Non-pigmented ciliary epithelial cell (primary cell): Measurements from ENCODE around the gene IL17RA.
"Not testable (repeated sequence)": the region's sequence is repeated elsewhere in the genome, so short reads cannot be mapped to it uniquely, and the experiment has no call there.

ENCODE experiments used
- DNase-seq: peaks from one replicate; pipeline ENCODE4 v3.0.0-alpha.2; 2010; ENCODE audit warnings: low read depth

The IL17RA gene

GRCh38 chr22:17084554-17085276 lies at the start of gene IL17RA:
Gene IL17RA (plus strand): TSS chr22:17085000. CDS start chr22:17085092, 92 bp downstream.
- DNase-seq: peak; percentile 35

GRCh38 chr22:17035246-17035645 lies 49.6 kb upstream of the IL17RA start:
- no peak for DNase-seq

GRCh38 chr22:17035976-17036841 lies 48.6 kb upstream of the IL17RA start:
- not testable (repeated sequence) for DNase-seq

GRCh38 chr22:17036842-17037711 lies 47.7 kb upstream of the IL17RA start:
- DNase-seq: not testable (repeated sequence)

- no peak for DNase-seq
Observed at GRCh38 chr22:17043521-17043920, 41.3 kb upstream of the IL17RA start.

GRCh38 chr22:17046566-17047348 lies 38.0 kb upstream of the IL17RA start:
- no peak for DNase-seq

- no peak for DNase-seq
Observed at GRCh38 chr22:17047656-17048055, 37.1 kb upstream of the IL17RA start.

GRCh38 chr22:17056058-17056457 lies 28.7 kb upstream of the IL17RA start:
- DNase-seq: no peak

GRCh38 chr22:17056807-17057206 lies 28.0 kb upstream of the IL17RA start:
- DNase-seq: no peak

- peak; percentile 44 for DNase-seq
Observed at GRCh38 chr22:17057959-17058814, 26.6 kb upstream of the IL17RA start.

- no peak for DNase-seq
Observed at GRCh38 chr22:17060126-17060525, 24.7 kb upstream of the IL17RA start.

- DNase-seq: no peak
Observed at GRCh38 chr22:17063411-17064106, 21.2 kb upstream of the IL17RA start.

- no peak for DNase-seq
Observed at GRCh38 chr22:17064498-17065100, 20.2 kb upstream of the IL17RA start.

GRCh38 chr22:17065433-17065832 lies 19.4 kb upstream of the IL17RA start:
- DNase-seq: no peak

GRCh38 chr22:17072877-17073276 lies 11.9 kb upstream of the IL17RA start:
- DNase-seq: no peak

- no peak for DNase-seq
Observed at GRCh38 chr22:17074648-17075002, 10.2 kb upstream of the IL17RA start.

- DNase-seq: no peak
Observed at GRCh38 chr22:17077255-17077654, 7.5 kb upstream of the IL17RA start.

- no peak for DNase-seq
Observed at GRCh38 chr22:17079572-17079971, 5.2 kb upstream of the IL17RA start.

- DNase-seq: no peak
Observed at GRCh38 chr22:17083255-17083654, 1.5 kb upstream of the IL17RA start.
